Muscle layer of colon (tissue), 2 donors: ENCODE results near the gene JPT2.

Experiments used
- H3K27ac ChIP-seq: one replicate; pipeline ENCODE4 v1.7.0; 2013; ENCODE audit warnings: low read depth, mild to moderate bottlenecking, low read length, moderate library complexity
- H3K27me3 ChIP-seq, 2 donors: one replicate each; pipeline ENCODE4 v1.7.0; 2013; ENCODE audit warnings: low read length in 2 of 2, mild to moderate bottlenecking in 2 of 2; ENCODE audit not compliant: insufficient read depth in 2 of 2, control insufficient read depth in 1 of 2
- H3K36me3 ChIP-seq: one replicate; pipeline ENCODE4 v1.7.0; 2013; ENCODE audit warnings: mild to moderate bottlenecking, low read length; ENCODE audit not compliant: insufficient read depth
- H3K4me1 ChIP-seq: one replicate; pipeline ENCODE4 v1.7.0; 2013; ENCODE audit warnings: mild to moderate bottlenecking, low read length; ENCODE audit not compliant: insufficient read depth
- H3K4me3 ChIP-seq, 2 donors: one replicate each; pipeline ENCODE4 v1.7.0; 2013; ENCODE audit warnings: low read length in 2 of 2, low read depth in 1 of 2, mild to moderate bottlenecking in 1 of 2, moderate library complexity in 1 of 2
- H3K9ac ChIP-seq: one replicate; pipeline ENCODE4 v1.7.0; 2013; ENCODE audit warnings: low read length
- H3K9me3 ChIP-seq: one replicate; pipeline ENCODE4 v1.7.0; 2013; ENCODE audit warnings: mild to moderate bottlenecking, low read length
- donor health status: abdominal sarcoma.
- donor health status: Adenocarcinoma of cecum.

JPT2 gene

GRCh38 chr16:1653023-1653422 is 25.1 kb upstream of the JPT2 start:
- Histone ChIP-seq H3K27me3 (no peaks in the 10 kb centered on the region), H3K4me1 (no peaks in the 10 kb centered on the region), H3K4me3 (no peak overlapping the region), H3K9me3 (no peaks in the 10 kb centered on the region), H3K36me3 (peaks cover 58% of the 10 kb centered on the region), H3K27ac (no peak overlapping the region), H3K9ac (no peak overlapping the region)

GRCh38 chr16:1654505-1655268 is 23.4 kb upstream of the JPT2 start:
- Histone ChIP-seq H3K9me3 (no peaks in the 10 kb centered on the region), H3K4me3 (no peak overlapping the region), H3K4me1 (no peaks in the 10 kb centered on the region), H3K9ac (no peak overlapping the region), H3K27me3 (no peaks in the 10 kb centered on the region), H3K27ac (no peak overlapping the region), H3K36me3 (peaks cover 72% of the 10 kb centered on the region)

- no peaks in the 10 kb centered on the region for H3K27me3 ChIP-seq
- no peak overlapping the region for H3K9ac ChIP-seq
- H3K27ac ChIP-seq: no peak overlapping the region
- peaks cover 79% of the 10 kb centered on the region for H3K36me3 ChIP-seq
- H3K4me1 ChIP-seq: no peaks in the 10 kb centered on the region
- no peak overlapping the region for H3K4me3 ChIP-seq
- H3K9me3 ChIP-seq: no peaks in the 10 kb centered on the region
Measured at GRCh38 chr16:1655269-1655807, 22.7 kb upstream of the JPT2 start.

- Histone ChIP-seq H3K9me3 (no peaks in the 10 kb centered on the region), H3K27me3 (no peaks in the 10 kb centered on the region), H3K9ac (no peak overlapping the region), H3K27ac (no peak overlapping the region), H3K4me3 (no peak overlapping the region), H3K4me1 (no peaks in the 10 kb centered on the region), H3K36me3 (peaks cover 84% of the 10 kb centered on the region)
Measured at GRCh38 chr16:1655909-1656807, 21.9 kb upstream of the JPT2 start.

- no peak overlapping the region for H3K9ac ChIP-seq
- H3K27me3 ChIP-seq: no peaks in the 10 kb centered on the region
- no peaks in the 10 kb centered on the region for H3K4me1 ChIP-seq
- no peaks in the 10 kb centered on the region for H3K9me3 ChIP-seq
- no peak overlapping the region for H3K27ac ChIP-seq
- no peak overlapping the region for H3K4me3 ChIP-seq
- H3K36me3 ChIP-seq: peaks cover 83% of the 10 kb centered on the region
Measured at GRCh38 chr16:1656808-1657617, 21.1 kb upstream of the JPT2 start.

- Histone ChIP-seq H3K27ac (no peak overlapping the region), H3K27me3 (no peaks in the 10 kb centered on the region), H3K4me1 (no peaks in the 10 kb centered on the region), H3K9ac (no peak overlapping the region), H3K36me3 (peaks cover 83% of the 10 kb centered on the region), H3K9me3 (no peaks in the 10 kb centered on the region), H3K4me3 (no peak overlapping the region)
Measured at GRCh38 chr16:1657841-1658240, 20.2 kb upstream of the JPT2 start.

GRCh38 chr16:1659031-1659430 is 19.0 kb upstream of the JPT2 start:
- Histone ChIP-seq H3K9ac (no peak overlapping the region), H3K36me3 (peaks cover 88% of the 10 kb centered on the region), H3K4me3 (no peak overlapping the region), H3K27me3 (no peaks in the 10 kb centered on the region), H3K9me3 (no peaks in the 10 kb centered on the region), H3K4me1 (no peaks in the 10 kb centered on the region), H3K27ac (no peak overlapping the region)

GRCh38 chr16:1661826-1662225 is 16.3 kb upstream of the JPT2 start:
- H3K27me3 ChIP-seq: no peaks in the 10 kb centered on the region
- H3K9me3 ChIP-seq: no peaks in the 10 kb centered on the region
- H3K4me3 ChIP-seq: no peak overlapping the region
- H3K36me3 ChIP-seq: peaks cover 88% of the 10 kb centered on the region
- H3K27ac ChIP-seq: no peak overlapping the region
- no peak overlapping the region for H3K9ac ChIP-seq
- H3K4me1 ChIP-seq: no peaks in the 10 kb centered on the region

- Histone ChIP-seq H3K9ac (no peak overlapping the region), H3K27me3 (no peaks in the 10 kb centered on the region), H3K27ac (no peak overlapping the region), H3K4me3 (no peak overlapping the region), H3K9me3 (no peaks in the 10 kb centered on the region), H3K4me1 (no peaks in the 10 kb centered on the region), H3K36me3 (peaks cover 88% of the 10 kb centered on the region)
Measured at GRCh38 chr16:1662543-1662942, 15.5 kb upstream of the JPT2 start.

GRCh38 chr16:1665829-1666228 is 12.2 kb upstream of the JPT2 start:
- H3K9me3 ChIP-seq: no peaks in the 10 kb centered on the region
- H3K4me1 ChIP-seq: no peaks in the 10 kb centered on the region
- H3K9ac ChIP-seq: no peak overlapping the region
- no peaks in the 10 kb centered on the region for H3K27me3 ChIP-seq
- peaks cover 87% of the 10 kb centered on the region for H3K36me3 ChIP-seq
- H3K4me3 ChIP-seq: no peak overlapping the region
- no peak overlapping the region for H3K27ac ChIP-seq

GRCh38 chr16:1666316-1666715 is 11.8 kb upstream of the JPT2 start:
- H3K27me3 ChIP-seq: no peaks in the 10 kb centered on the region
- H3K9ac ChIP-seq: no peak overlapping the region
- H3K9me3 ChIP-seq: no peaks in the 10 kb centered on the region
- H3K36me3 ChIP-seq: peaks cover 91% of the 10 kb centered on the region
- H3K4me3 ChIP-seq: no peak overlapping the region
- no peaks in the 10 kb centered on the region for H3K4me1 ChIP-seq
- H3K27ac ChIP-seq: no peak overlapping the region
